SK-N-SH (cell line): Measurements from ENCODE around the gene IFT172. TPM values are rescaled to one million over a fixed set of nuclear protein-coding genes. Genes with fewer than 3 reads are reported as not detected.

Experiments
- CTCF ChIA-PET: fragments of 300-600, 350-600 bp; formaldehyde crosslinking; extraction: SDS; loops from one replicate; lab custom pipeline; 2021; lab: Yijun Ruan, JAX
- POLR2A ChIA-PET: fragments of 350-600 bp; sonication (Branson Sonifier 250); formaldehyde crosslinking; extraction: SDS; loops from one replicate; lab custom pipeline; 2020; ENCODE audit warnings: antibody characterized with exemption, inconsistent platforms; lab: Yijun Ruan, JAX
- DNase-seq: peaks from one replicate; pipeline ENCODE4 v3.0.0; 2012
- H2AFZ ChIP-seq: fragments of 200-600 bp; sonication (generic); 2 replicates; pipeline ENCODE4 v1.8.1; 2016; ENCODE audit warnings: antibody characterized with exemption, mild to moderate bottlenecking, low read depth
- H3F3A ChIP-seq: fragments of 200-600 bp; sonication (generic); replicated peaks from 2 replicates; pipeline ENCODE3; 2016; ENCODE audit warnings: antibody characterized with exemption, mild to moderate bottlenecking; ENCODE audit not compliant: insufficient read depth
- H3K27ac ChIP-seq, 2 experiments: fragments of 200-500 bp in 1 of 2; fragments of 200-600 bp in 1 of 2; sonication (Bioruptor generic) in 1 of 2; sonication (generic), shearing (Covaris generic) in 1 of 2; 2 replicates each; pipeline versions ENCODE4 v1.5.1 to v1.6.1; 2014 to 2016; ENCODE audit warnings: low read depth in 2 of 2, inconsistent platforms in 1 of 2, low read length in 1 of 2, mild to moderate bottlenecking in 1 of 2, mixed read lengths in 1 of 2
- H3K27me3 ChIP-seq: fragments of 200-600 bp; sonication (generic), shearing (Covaris generic); 2 replicates; pipeline ENCODE4 v1.6.1; 2016; ENCODE audit warnings: mixed run types; ENCODE audit not compliant: insufficient read depth
- H3K36me3 ChIP-seq, 2 experiments: fragments of 200-500 bp in 1 of 2; fragments of 200-600 bp in 1 of 2; sonication (Bioruptor generic) in 1 of 2; sonication (generic) in 1 of 2; replicated peaks in 1 of 2; 2 replicates each; pipeline versions ENCODE3 to v1.5.1; 2014 to 2016; ENCODE audit warnings: low read length in 1 of 2, mild to moderate bottlenecking in 1 of 2; ENCODE audit not compliant: insufficient read depth in 2 of 2, control insufficient read depth in 1 of 2
- H3K4me1 ChIP-seq, 2 experiments: fragments of 200-500 bp in 1 of 2; fragments of 200-600 bp in 1 of 2; sonication (Bioruptor generic) in 1 of 2; sonication (generic), shearing (Covaris generic) in 1 of 2; 2 replicates each; pipeline versions ENCODE4 v1.5.1 to v1.6.1; 2014 to 2016; ENCODE audit warnings: low read depth in 1 of 2, low read length in 1 of 2, mixed run types in 1 of 2; ENCODE audit not compliant: insufficient read depth in 2 of 2, control insufficient read depth in 1 of 2
- H3K4me2 ChIP-seq: fragments of 200-600 bp; sonication (generic), shearing (Covaris generic); 2 replicates; pipeline ENCODE4 v1.6.1; 2017; ENCODE audit warnings: mixed run types
- H3K4me3 ChIP-seq, 2 experiments: fragments of 200-500 bp in 1 of 2; fragments of 200-600 bp in 1 of 2; sonication (Bioruptor generic) in 1 of 2; sonication (generic), shearing (Covaris generic) in 1 of 2; 2 replicates each; pipeline versions ENCODE4 v1.5.1 to v1.8.1; 2014 to 2016; ENCODE audit warnings: low read depth in 2 of 2, inconsistent platforms in 1 of 2, low read length in 1 of 2, mild to moderate bottlenecking in 1 of 2, mixed read lengths in 1 of 2, moderate library complexity in 1 of 2
- H3K79me2 ChIP-seq: fragments of 200-600 bp; sonication (generic); 2 replicates; pipeline ENCODE4 v1.8.1; 2017; ENCODE audit warnings: mild to moderate bottlenecking; ENCODE audit not compliant: insufficient read depth
- H3K9ac ChIP-seq: fragments of 200-600 bp; sonication (generic); 2 replicates; pipeline ENCODE4 v1.6.1; 2017; ENCODE audit warnings: mixed run types
- H3K9me2 ChIP-seq: fragments of 200-600 bp; sonication (generic); 2 replicates; pipeline ENCODE4 v1.6.1; 2017; ENCODE audit warnings: mixed run types
- H3K9me3 ChIP-seq: fragments of 200-600 bp; sonication (generic); 2 replicates; pipeline ENCODE4 v1.6.1; 2017; ENCODE audit warnings: mixed run types, mild to moderate bottlenecking, moderate library complexity
- H4K20me1 ChIP-seq: fragments of 200-600 bp; sonication (generic); 2 replicates; pipeline ENCODE4 v1.6.1; 2017; ENCODE audit warnings: mild to moderate bottlenecking, mixed run types; ENCODE audit not compliant: insufficient read depth
- EP300 ChIP-seq, 2 experiments: IDR thresholded peaks; 2 replicates each; pipeline versions ENCODE4 v1.4.0 to v1.6.1; 2012; ENCODE audit warnings: borderline replicate concordance in 1 of 2, low read depth in 1 of 2, low read length in 1 of 2
- EZH2phosphoT487 ChIP-seq: fragments of 200-600 bp; sonication (generic); IDR thresholded peaks from 2 replicates; pipeline ENCODE4 v1.6.1; 2017; ENCODE audit warnings: low read depth, mixed run types, mild to moderate bottlenecking, antibody characterized with exemption, moderate library complexity, borderline replicate concordance
- FOXJ3 ChIP-seq: sonication (generic); formaldehyde crosslinking; IDR thresholded peaks from 2 replicates; pipeline ENCODE4 v1.5.1; 2020; ENCODE audit warnings: mild to moderate bottlenecking, missing genetic modification reagents
- GATA2 ChIP-seq: sonication (generic); formaldehyde crosslinking; IDR thresholded peaks from 2 replicates; pipeline ENCODE4 v1.5.0; 2020; ENCODE audit warnings: mild to moderate bottlenecking, missing genetic modification reagents
- IRF3 ChIP-seq: fragments of 150-350 bp; IDR thresholded peaks from 2 replicates; pipeline ENCODE4 v1.6.1; 2016; ENCODE audit warnings: mild to moderate bottlenecking, low read depth, low read length
- JUND ChIP-seq: IDR thresholded peaks from 2 replicates; pipeline ENCODE4 v1.4.0; 2012
- MAX ChIP-seq: IDR thresholded peaks from 2 replicates; pipeline ENCODE4 v1.4.0; 2012; ENCODE audit warnings: low read depth
- MEF2A ChIP-seq: IDR thresholded peaks from 2 replicates; pipeline ENCODE4 v1.4.0; 2012; ENCODE audit warnings: low read depth, borderline replicate concordance
- MXI1 ChIP-seq: IDR thresholded peaks from 2 replicates; pipeline ENCODE4 v1.6.1; 2012; ENCODE audit warnings: mild to moderate bottlenecking, low read depth, low read length, improper control_type of control experiment
- NRF1 ChIP-seq: IDR thresholded peaks from 2 replicates; pipeline ENCODE4 v1.6.1; 2012; ENCODE audit warnings: low read depth, mild to moderate bottlenecking, low read length
- PBX3 ChIP-seq: IDR thresholded peaks from 2 replicates; pipeline ENCODE4; 2012
- POLR2AphosphoS5 ChIP-seq: IDR thresholded peaks from 2 replicates; pipeline ENCODE4 v1.6.1; 2012; ENCODE audit warnings: low read depth, low read length
- RCOR1 ChIP-seq: fragments of 150-350 bp; IDR thresholded peaks from 2 replicates; pipeline ENCODE4 v1.6.1; 2017; ENCODE audit warnings: antibody characterized with exemption, low read length
- USF2 ChIP-seq: fragments of 150-350 bp; IDR thresholded peaks from 2 replicates; pipeline ENCODE4 v1.6.1; 2017; ENCODE audit warnings: antibody characterized with exemption, low read length, low read depth, borderline replicate concordance
- YY1 ChIP-seq: IDR thresholded peaks from 2 replicates; pipeline ENCODE4 v1.4.0; 2012; ENCODE audit warnings: low read depth, mild to moderate bottlenecking
- WGBS: methylation state at CpG from one replicate; pipeline ENCODE4 v1.1.6; 2017; ENCODE audit warnings: low lambda C conversion rate; 5-methylcytosine and 5-hydroxymethylcytosine counted together
- polyA plus RNA-seq, 3 experiments: library from polyadenylated mRNA; depleted of rRNA; stranded (reverse); fragments of >200 nt; gene quantifications; 2 replicates each; pipeline ENCODE4 v1.2.3, GENCODE V29; 2012

IFT172 gene
- polyA plus RNA-seq, 1 of the 3 experiments (the other 2 are of a cell fraction) = 31.3 TPM

GRCh38 chr2:27537287-27537686, 47.7 kb upstream of the IFT172 start (continued):
- no peak for TF ChIP-seq MXI1
- TF ChIP-seq RCOR1 = no peak
- no peak for TF ChIP-seq GATA2
- no peak for TF ChIP-seq MEF2A
- no peak for TF ChIP-seq JUND
- no peak for TF ChIP-seq USF2
- no peak for TF ChIP-seq MAX
- TF ChIP-seq NRF1 = no peak
- TF ChIP-seq IRF3 = no peak
- TF ChIP-seq PBX3 = no peak
- no peak for TF ChIP-seq FOXJ3 (CRISPR knock-in tag)
- TF ChIP-seq POLR2AphosphoS5 = no peak
- no peak for TF ChIP-seq EP300 (IDR thresholded peaks at IDR 0.05; ENCODE audit: borderline replicate concordance in 1 of 2, low read depth in 1 of 2, low read length in 1 of 2)

- H3K9me2 ChIP-seq = no peaks in the 10 kb centered on the region
- no peak overlapping the region for H3K4me2 ChIP-seq
- WGBS = 92% methylated on average over 2 of the region's 2 CpGs
- no peak overlapping the region for H2AFZ ChIP-seq
- no peak overlapping the region for H3K9ac ChIP-seq
- no peak overlapping the region for H3K27ac ChIP-seq
- H4K20me1 ChIP-seq = no peaks in the 10 kb centered on the region
- CTCF ChIA-PET = interaction anchor here (1.1 kb wide), 1 partner anchor 24 kb away, joined by 4 read pairs; no protein-coding TSS in a partner anchor
- H3K4me3 ChIP-seq = no peak overlapping the region
- H3K79me2 ChIP-seq = no peaks in the 10 kb centered on the region
- POLR2A ChIA-PET = no interaction called here
- no peak for TF ChIP-seq EZH2phosphoT487
- TF ChIP-seq MAX = no peak
- TF ChIP-seq YY1 = no peak
- no peak for TF ChIP-seq MEF2A
- no peak for TF ChIP-seq GATA2
- no peaks in the 10 kb centered on the region for H3K4me1 ChIP-seq
- no peaks in the 10 kb centered on the region for H3K9me3 ChIP-seq
- no peak for DNase-seq
- H3K27me3 ChIP-seq = no peaks in the 10 kb centered on the region
- H3F3A ChIP-seq = no peaks in the 10 kb centered on the region
- H3K36me3 ChIP-seq = no peaks in the 10 kb centered on the region
These were observed 42.4 kb upstream of the IFT172 start for GRCh38 chr2:27531983-27532382.
